WTC11 (cell line): ENCODE results near the gene TBC1D22B. TPM values are rescaled to one million over a fixed set of nuclear protein-coding genes. Genes with fewer than 3 reads are reported as not detected.

ENCODE experiments used
- ATAC-seq: fragments of 200-7000 bp; cut with Tn5 transposase; 2 replicates; pipeline ENCODE4 v1.10.0; 2021; ENCODE audit warnings: mild to moderate bottlenecking, moderate library complexity
- CTCF ChIA-PET: fragments of 300-600 bp; sonication (Branson Sonifier 250); formaldehyde crosslinking; loops from one replicate; lab custom pipeline; 2021; ENCODE audit warnings: antibody characterized with exemption; lab: Charles Lee
- POLR2A ChIA-PET: fragments of 350-600 bp; sonication (Branson Sonifier 250); formaldehyde crosslinking; loops from one replicate; lab custom pipeline; 2021; ENCODE audit warnings: antibody characterized with exemption; lab: Charles Lee
- DNase-seq: peaks from one replicate; pipeline ENCODE4 v3.0.0; 2021; ENCODE audit warnings: low spot score
- H3K27ac Mint-ChIP-seq: 2 replicates; pipeline ENCODE4 v1.8.0; 2021; ENCODE audit warnings: mixed read lengths
- H3K27me3 Mint-ChIP-seq: 2 replicates; pipeline ENCODE4 v1.8.0; 2021; ENCODE audit warnings: low read depth, mild to moderate bottlenecking, moderate library complexity, mixed read lengths
- H3K36me3 Mint-ChIP-seq: 2 replicates; pipeline ENCODE4 v1.8.0; 2021; ENCODE audit warnings: mixed read lengths
- H3K4me1 Mint-ChIP-seq: 2 replicates; pipeline ENCODE4 v1.8.0; 2022; ENCODE audit warnings: mixed read lengths
- H3K4me3 Mint-ChIP-seq: 2 replicates; pipeline ENCODE4 v1.8.0; 2021; ENCODE audit warnings: mild to moderate bottlenecking, moderate library complexity, mixed read lengths
- H3K9me3 Mint-ChIP-seq: 2 replicates; pipeline ENCODE4 v1.8.0; 2021; ENCODE audit warnings: mixed read lengths
- TCF7 ChIP-seq: sonication (generic); formaldehyde crosslinking; IDR thresholded peaks from 2 replicates; pipeline ENCODE4 v1.8.0; 2022; ENCODE audit warnings: mild to moderate bottlenecking, low read depth, missing genetic modification reagents, moderate library complexity
- ZNF219 ChIP-seq: sonication (generic); formaldehyde crosslinking; IDR thresholded peaks from 2 replicates; pipeline ENCODE4 v1.8.0; 2023; ENCODE audit warnings: missing genetic modification reagents, mild to moderate bottlenecking, borderline replicate concordance
- ZNF396 ChIP-seq: fragments of 250-450 bp; sonication (Bioruptor Pico); IDR thresholded peaks from 2 replicates; pipeline ENCODE4 v1.8.0; 2021; ENCODE audit warnings: mild to moderate bottlenecking, moderate library complexity, borderline replicate concordance
- total RNA-seq: library from RNA; stranded (reverse); gene quantifications from 3 replicates; pipeline ENCODE4 v1.2.3, GENCODE V29; 2021
- TF ChIP-seq, protein P1 (sequence below): fragments of 250-450 bp; sonication (Bioruptor Pico); IDR thresholded peaks from 2 replicates; pipeline ENCODE4 v1.9.0; 2021; ENCODE audit warnings: mild to moderate bottlenecking, borderline replicate concordance
- TF ChIP-seq, protein P2 (sequence below): fragments of 250-450 bp; sonication (Bioruptor Pico); IDR thresholded peaks from 2 replicates; pipeline ENCODE4 v1.9.0; 2021; ENCODE audit warnings: mild to moderate bottlenecking
- TF ChIP-seq, protein P3 (sequence below): fragments of 250-450 bp; sonication (Bioruptor Pico); conservative IDR thresholded peaks from 2 replicates; pipeline ENCODE4 v1.9.0; 2021; ENCODE audit warnings: mild to moderate bottlenecking
- TF ChIP-seq, protein P4 (sequence below): sonication (generic); formaldehyde crosslinking; IDR thresholded peaks from 2 replicates; pipeline ENCODE4 v1.8.1; 2023; ENCODE audit warnings: mild to moderate bottlenecking, missing genetic modification reagents

The TBC1D22B gene
- total RNA-seq, 1 experiment from 2014 or later: 16.4 TPM

DNA sequence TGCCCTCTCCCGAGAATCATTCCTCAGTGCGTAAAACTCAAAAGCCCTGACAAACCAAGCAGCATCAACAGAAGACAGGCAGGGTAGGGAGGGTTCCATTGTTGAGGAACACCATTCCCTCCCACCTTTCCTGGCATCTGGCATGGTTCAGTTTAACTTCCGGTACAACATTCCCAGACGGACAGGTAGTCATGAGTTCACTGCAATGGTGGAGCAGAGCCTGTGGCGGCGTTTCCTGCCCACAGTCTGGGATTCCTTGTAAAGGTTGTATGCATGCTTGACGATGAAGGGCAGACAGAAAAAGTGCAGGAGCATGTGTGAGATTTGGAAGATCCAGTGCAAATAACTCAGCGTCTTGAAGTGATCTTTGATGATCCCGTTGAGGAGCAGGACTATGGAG lies 45.3 kb upstream of the TBC1D22B start (continued):
- TF ChIP-seq, protein P1, sequence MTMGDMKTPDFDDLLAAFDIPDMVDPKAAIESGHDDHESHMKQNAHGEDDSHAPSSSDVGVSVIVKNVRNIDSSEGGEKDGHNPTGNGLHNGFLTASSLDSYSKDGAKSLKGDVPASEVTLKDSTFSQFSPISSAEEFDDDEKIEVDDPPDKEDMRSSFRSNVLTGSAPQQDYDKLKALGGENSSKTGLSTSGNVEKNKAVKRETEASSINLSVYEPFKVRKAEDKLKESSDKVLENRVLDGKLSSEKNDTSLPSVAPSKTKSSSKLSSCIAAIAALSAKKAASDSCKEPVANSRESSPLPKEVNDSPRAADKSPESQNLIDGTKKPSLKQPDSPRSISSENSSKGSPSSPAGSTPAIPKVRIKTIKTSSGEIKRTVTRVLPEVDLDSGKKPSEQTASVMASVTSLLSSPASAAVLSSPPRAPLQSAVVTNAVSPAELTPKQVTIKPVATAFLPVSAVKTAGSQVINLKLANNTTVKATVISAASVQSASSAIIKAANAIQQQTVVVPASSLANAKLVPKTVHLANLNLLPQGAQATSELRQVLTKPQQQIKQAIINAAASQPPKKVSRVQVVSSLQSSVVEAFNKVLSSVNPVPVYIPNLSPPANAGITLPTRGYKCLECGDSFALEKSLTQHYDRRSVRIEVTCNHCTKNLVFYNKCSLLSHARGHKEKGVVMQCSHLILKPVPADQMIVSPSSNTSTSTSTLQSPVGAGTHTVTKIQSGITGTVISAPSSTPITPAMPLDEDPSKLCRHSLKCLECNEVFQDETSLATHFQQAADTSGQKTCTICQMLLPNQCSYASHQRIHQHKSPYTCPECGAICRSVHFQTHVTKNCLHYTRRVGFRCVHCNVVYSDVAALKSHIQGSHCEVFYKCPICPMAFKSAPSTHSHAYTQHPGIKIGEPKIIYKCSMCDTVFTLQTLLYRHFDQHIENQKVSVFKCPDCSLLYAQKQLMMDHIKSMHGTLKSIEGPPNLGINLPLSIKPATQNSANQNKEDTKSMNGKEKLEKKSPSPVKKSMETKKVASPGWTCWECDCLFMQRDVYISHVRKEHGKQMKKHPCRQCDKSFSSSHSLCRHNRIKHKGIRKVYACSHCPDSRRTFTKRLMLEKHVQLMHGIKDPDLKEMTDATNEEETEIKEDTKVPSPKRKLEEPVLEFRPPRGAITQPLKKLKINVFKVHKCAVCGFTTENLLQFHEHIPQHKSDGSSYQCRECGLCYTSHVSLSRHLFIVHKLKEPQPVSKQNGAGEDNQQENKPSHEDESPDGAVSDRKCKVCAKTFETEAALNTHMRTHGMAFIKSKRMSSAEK (CRISPR knock-in tag): no peak

DNA sequence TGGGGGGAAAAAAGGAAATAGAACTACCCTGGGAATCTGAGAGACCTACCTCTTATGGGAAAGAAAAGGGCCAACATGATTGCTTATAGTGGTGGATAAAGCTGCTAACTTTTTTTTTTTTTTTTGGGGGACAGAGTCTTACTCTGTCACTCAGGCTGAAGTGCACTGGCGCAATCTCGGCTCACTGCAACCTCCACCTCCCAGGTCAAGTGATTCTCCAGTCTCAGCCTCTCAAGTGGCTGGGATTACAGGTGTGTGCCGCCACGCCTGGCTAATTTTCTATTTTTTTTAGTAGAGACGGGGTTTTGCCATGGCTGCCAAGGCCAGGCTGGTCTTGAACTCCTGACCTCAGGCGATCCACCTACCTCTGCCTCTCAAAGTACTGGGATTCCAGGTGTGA lies 39.5 kb upstream of the TBC1D22B start:
- ATAC-seq (no peak), DNase-seq (no peak)
- no peaks in the 10 kb centered on the region for H3K27me3 Mint-ChIP-seq
- TF ChIP-seq, protein P1 (CRISPR knock-in tag): no peak
- TF ChIP-seq ZNF219 (CRISPR knock-in tag): no peak
- TF ChIP-seq ZNF396 (CRISPR knock-in tag): no peak
- TF ChIP-seq, protein P2, sequence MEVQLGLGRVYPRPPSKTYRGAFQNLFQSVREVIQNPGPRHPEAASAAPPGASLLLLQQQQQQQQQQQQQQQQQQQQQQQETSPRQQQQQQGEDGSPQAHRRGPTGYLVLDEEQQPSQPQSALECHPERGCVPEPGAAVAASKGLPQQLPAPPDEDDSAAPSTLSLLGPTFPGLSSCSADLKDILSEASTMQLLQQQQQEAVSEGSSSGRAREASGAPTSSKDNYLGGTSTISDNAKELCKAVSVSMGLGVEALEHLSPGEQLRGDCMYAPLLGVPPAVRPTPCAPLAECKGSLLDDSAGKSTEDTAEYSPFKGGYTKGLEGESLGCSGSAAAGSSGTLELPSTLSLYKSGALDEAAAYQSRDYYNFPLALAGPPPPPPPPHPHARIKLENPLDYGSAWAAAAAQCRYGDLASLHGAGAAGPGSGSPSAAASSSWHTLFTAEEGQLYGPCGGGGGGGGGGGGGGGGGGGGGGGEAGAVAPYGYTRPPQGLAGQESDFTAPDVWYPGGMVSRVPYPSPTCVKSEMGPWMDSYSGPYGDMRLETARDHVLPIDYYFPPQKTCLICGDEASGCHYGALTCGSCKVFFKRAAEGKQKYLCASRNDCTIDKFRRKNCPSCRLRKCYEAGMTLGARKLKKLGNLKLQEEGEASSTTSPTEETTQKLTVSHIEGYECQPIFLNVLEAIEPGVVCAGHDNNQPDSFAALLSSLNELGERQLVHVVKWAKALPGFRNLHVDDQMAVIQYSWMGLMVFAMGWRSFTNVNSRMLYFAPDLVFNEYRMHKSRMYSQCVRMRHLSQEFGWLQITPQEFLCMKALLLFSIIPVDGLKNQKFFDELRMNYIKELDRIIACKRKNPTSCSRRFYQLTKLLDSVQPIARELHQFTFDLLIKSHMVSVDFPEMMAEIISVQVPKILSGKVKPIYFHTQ (CRISPR knock-in tag): no peak
- TF ChIP-seq, protein P3, sequence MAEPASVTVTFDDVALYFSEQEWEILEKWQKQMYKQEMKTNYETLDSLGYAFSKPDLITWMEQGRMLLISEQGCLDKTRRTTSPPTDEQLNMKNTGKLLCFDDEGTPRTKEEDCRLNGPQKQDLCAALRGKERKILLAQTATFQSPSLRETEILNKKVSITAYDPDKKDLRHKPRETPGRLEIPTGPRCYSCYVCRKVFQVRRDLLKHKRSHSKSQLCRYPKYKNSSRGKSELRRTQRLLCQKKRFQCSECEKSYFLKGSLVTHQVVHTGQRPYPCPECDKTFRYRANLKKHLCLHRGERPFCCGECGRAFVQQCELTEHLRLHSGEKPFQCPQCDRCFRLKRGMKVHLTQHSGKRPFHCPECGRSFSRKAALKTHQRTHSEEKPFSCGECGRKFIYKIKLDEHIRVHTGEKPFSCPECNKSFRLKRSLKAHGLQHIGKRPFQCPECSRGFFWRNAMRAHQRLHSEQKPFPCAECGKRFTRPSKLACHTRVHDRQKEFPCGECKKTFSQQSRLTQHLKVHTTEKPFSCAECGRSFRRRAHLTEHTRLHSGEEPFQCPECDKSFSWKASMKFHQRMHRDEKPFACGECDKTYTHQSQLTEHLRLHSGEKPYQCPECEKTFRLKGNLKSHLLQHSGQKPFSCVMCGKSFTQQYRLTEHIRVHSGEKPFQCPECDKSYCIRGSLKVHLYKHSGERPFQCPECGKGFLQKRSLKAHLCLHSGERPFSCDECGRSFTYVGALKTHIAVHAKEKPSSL: no peak
- TF ChIP-seq TCF7 (CRISPR knock-in tag): no peak
- TF ChIP-seq, protein P4, sequence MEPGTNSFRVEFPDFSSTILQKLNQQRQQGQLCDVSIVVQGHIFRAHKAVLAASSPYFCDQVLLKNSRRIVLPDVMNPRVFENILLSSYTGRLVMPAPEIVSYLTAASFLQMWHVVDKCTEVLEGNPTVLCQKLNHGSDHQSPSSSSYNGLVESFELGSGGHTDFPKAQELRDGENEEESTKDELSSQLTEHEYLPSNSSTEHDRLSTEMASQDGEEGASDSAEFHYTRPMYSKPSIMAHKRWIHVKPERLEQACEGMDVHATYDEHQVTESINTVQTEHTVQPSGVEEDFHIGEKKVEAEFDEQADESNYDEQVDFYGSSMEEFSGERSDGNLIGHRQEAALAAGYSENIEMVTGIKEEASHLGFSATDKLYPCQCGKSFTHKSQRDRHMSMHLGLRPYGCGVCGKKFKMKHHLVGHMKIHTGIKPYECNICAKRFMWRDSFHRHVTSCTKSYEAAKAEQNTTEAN (CRISPR knock-in tag): no peak
- H3K36me3 Mint-ChIP-seq: no peaks in the 10 kb centered on the region
- CTCF ChIA-PET: no interaction called here
- H3K4me1 Mint-ChIP-seq: peaks cover 10% of the 10 kb centered on the region
- no peak overlapping the region for H3K4me3 Mint-ChIP-seq
- POLR2A ChIA-PET: no interaction called here
- H3K9me3 Mint-ChIP-seq: no peaks in the 10 kb centered on the region
- H3K27ac Mint-ChIP-seq: no peak overlapping the region
